Measurements from ENCODE around the gene NASP. TPM values are rescaled to one million over a fixed set of nuclear protein-coding genes. Genes with fewer than 3 reads are reported as not detected.

Gene NASP
- polyA plus RNA-seq, 1 of the 3 experiments (the other 2 are of a cell fraction) = 152 TPM

- no peak for TF ChIP-seq EZH2phosphoT487 (IDR thresholded peaks at IDR 0.05; ENCODE audit: borderline replicate concordance, low read depth)
- no peak for TF ChIP-seq RCOR1 (IDR thresholded peaks at IDR 0.05; ENCODE audit: low read length)
- no peak for TF ChIP-seq YY1 (IDR thresholded peaks at IDR 0.05; ENCODE audit: low read depth)
- no peak for TF ChIP-seq ELF1 (IDR thresholded peaks at IDR 0.05)
- TF ChIP-seq EP300 (IDR thresholded peaks at IDR 0.05; ENCODE audit: borderline replicate concordance in 1 of 2, low read depth in 1 of 2, low read length in 1 of 2) = no peak
- TF ChIP-seq POLR2AphosphoS5 (IDR thresholded peaks at IDR 0.05; ENCODE audit: low read depth, low read length) = no peak
- no peak for TF ChIP-seq MAX (IDR thresholded peaks at IDR 0.05; ENCODE audit: low read depth)
- TF ChIP-seq NRF1 (IDR thresholded peaks at IDR 0.05; ENCODE audit: low read depth, low read length) = no peak
- TF ChIP-seq NFIC (IDR thresholded peaks at IDR 0.05; ENCODE audit: borderline replicate concordance) = no peak
- TF ChIP-seq SIN3A (IDR thresholded peaks at IDR 0.05; ENCODE audit: borderline replicate concordance, low read depth, low read length) = no peak
- TF ChIP-seq USF2 (IDR thresholded peaks at IDR 0.05; ENCODE audit: borderline replicate concordance, low read depth, low read length) = no peak
- TF ChIP-seq RXRA (IDR thresholded peaks at IDR 0.05; ENCODE audit: borderline replicate concordance, low read depth) = no peak
- no peak for TF ChIP-seq FOXM1 (IDR thresholded peaks at IDR 0.05; ENCODE audit: low read depth)
- no peak for TF ChIP-seq RFX5 (IDR thresholded peaks at IDR 0.05; ENCODE audit: low read length)
- H3K4me3 ChIP-seq (ENCODE audit: low read depth in 2 of 2, low read length in 1 of 2) = no peak overlapping the region
- 87% methylated on average over 3 of the region's 3 CpGs for WGBS (ENCODE audit: low lambda C conversion rate)
- CTCF ChIA-PET = no interaction called here
- H4K20me1 ChIP-seq (ENCODE audit: insufficient read depth) = peaks cover 18% of the 10 kb centered on the region
- POLR2A ChIA-PET = no interaction called here
- H3K9ac ChIP-seq = no peak overlapping the region
- no peak overlapping the region for H3K27ac ChIP-seq (ENCODE audit: low read depth in 2 of 2, low read length in 1 of 2)
- H2AFZ ChIP-seq (ENCODE audit: low read depth) = no peak overlapping the region
- H3K4me1 ChIP-seq (ENCODE audit: control insufficient read depth in 1 of 2, insufficient read depth in 2 of 2, low read depth in 1 of 2, low read length in 1 of 2) = no peaks in the 10 kb centered on the region
- H3K9me2 ChIP-seq = no peaks in the 10 kb centered on the region
- peaks cover 53% of the 10 kb centered on the region for H3K79me2 ChIP-seq (ENCODE audit: insufficient read depth)
- no peaks in the 10 kb centered on the region for H3K9me3 ChIP-seq
- H3K27me3 ChIP-seq (ENCODE audit: insufficient read depth) = no peaks in the 10 kb centered on the region
- no peak overlapping the region for H3K4me2 ChIP-seq
- no peak for DNase-seq
- H3F3A ChIP-seq (replicated peaks; ENCODE audit: insufficient read depth) = peaks cover 13% of the 10 kb centered on the region
- H3K36me3 ChIP-seq (replicated peaks in 1 of 2; ENCODE audit: control insufficient read depth in 1 of 2, insufficient read depth in 2 of 2, low read length in 1 of 2) = peaks cover 53 to 93% of the 10 kb centered on the region in 2 experiments
Measured at GRCh38 chr1:45656573-45657226, 72.9 kb downstream of the NASP start.

GRCh38 chr1:45658171-45658570 is 74.3 kb downstream of the NASP start:
- Histone ChIP-seq H3K9me2 (no peaks in the 10 kb centered on the region), H3F3A (replicated peaks; ENCODE audit: insufficient read depth) (peaks cover 10% of the 10 kb centered on the region), H3K4me3 (ENCODE audit: low read depth in 2 of 2, low read length in 1 of 2) (no peak overlapping the region), H3K36me3 (replicated peaks in 1 of 2; ENCODE audit: control insufficient read depth in 1 of 2, insufficient read depth in 2 of 2, low read length in 1 of 2) (peaks cover 40 to 78% of the 10 kb centered on the region in 2 experiments), H3K4me1 (ENCODE audit: control insufficient read depth in 1 of 2, insufficient read depth in 2 of 2, low read depth in 1 of 2, low read length in 1 of 2) (no peaks in the 10 kb centered on the region), H3K9me3 (no peaks in the 10 kb centered on the region), H3K9ac (no peak overlapping the region), H3K79me2 (ENCODE audit: insufficient read depth) (peaks cover 66% of the 10 kb centered on the region), H3K4me2 (no peak overlapping the region), H3K27ac (ENCODE audit: low read depth in 2 of 2, low read length in 1 of 2) (no peak overlapping the region), H4K20me1 (ENCODE audit: insufficient read depth) (peaks cover 32% of the 10 kb centered on the region), H2AFZ (ENCODE audit: low read depth) (no peak overlapping the region), H3K27me3 (ENCODE audit: insufficient read depth) (no peaks in the 10 kb centered on the region)
- ChIA-PET CTCF (interaction anchor here (1.0 kb wide), 1 partner anchor 20 kb away, joined by 3 read pairs; no protein-coding TSS in a partner anchor), POLR2A (no interaction called here)
- no peak for DNase-seq
- WGBS (ENCODE audit: low lambda C conversion rate) = 86% methylated on average over 2 of the region's 2 CpGs
- no peak for TF ChIP-seq CTCF (IDR thresholded peaks at IDR 0.05)
- no peak for TF ChIP-seq TEAD4 (IDR thresholded peaks at IDR 0.05; ENCODE audit: borderline replicate concordance, insufficient read depth)
- no peak for TF ChIP-seq SIN3A (IDR thresholded peaks at IDR 0.05; ENCODE audit: borderline replicate concordance, low read depth, low read length)
- no peak for TF ChIP-seq RXRA (IDR thresholded peaks at IDR 0.05; ENCODE audit: borderline replicate concordance, low read depth)
- TF ChIP-seq NFIC (IDR thresholded peaks at IDR 0.05; ENCODE audit: borderline replicate concordance) = no peak
- TF ChIP-seq YY1 (IDR thresholded peaks at IDR 0.05; ENCODE audit: low read depth) = no peak
- no peak for TF ChIP-seq FOXM1 (IDR thresholded peaks at IDR 0.05; ENCODE audit: low read depth)
- TF ChIP-seq FOXJ3 (CRISPR knock-in tag; IDR thresholded peaks at IDR 0.05) = no peak
- TF ChIP-seq EP300 (IDR thresholded peaks at IDR 0.05; ENCODE audit: borderline replicate concordance in 1 of 2, low read depth in 1 of 2, low read length in 1 of 2) = no peak
- TF ChIP-seq POLR2AphosphoS5 (IDR thresholded peaks at IDR 0.05; ENCODE audit: low read depth, low read length) = no peak
- TF ChIP-seq REST (IDR thresholded peaks at IDR 0.05; ENCODE audit: low read depth, low read length) = no peak
- no peak for TF ChIP-seq USF1 (IDR thresholded peaks at IDR 0.05; ENCODE audit: borderline replicate concordance, low read depth)
- TF ChIP-seq ELF1 (IDR thresholded peaks at IDR 0.05) = no peak
